Activated CD8-positive, alpha-beta T cell treated with anti-CD3 and anti-CD28 coated beads, Interleukin-2, amount 10 ng/mL, durations not matched to agents 7 days and 5 days (primary cell): ENCODE data around the gene SNTG2. TPM values are rescaled to one million over a fixed set of nuclear protein-coding genes. Genes with fewer than 3 reads are reported as not detected.
A peak's percentile ranks its signal among the peaks of the same experiment; 100 is the strongest.

Experiments
- ATAC-seq: fragments of 150-1000 bp; cut with Tn5 transposase; one replicate; pipeline ENCODE4 v1.10.0; 2021; ENCODE audit warnings: moderate library complexity
- CTCF ChIA-PET: fragments of 350-600 bp; sonication (Branson Sonifier 250); formaldehyde crosslinking; loops from one replicate; lab custom pipeline; 2021; ENCODE audit warnings: antibody characterized with exemption; lab: Charles Lee
- POLR2A ChIA-PET: fragments of 350-600 bp; sonication (Branson Sonifier 250); formaldehyde crosslinking; loops from one replicate; lab custom pipeline; 2021; ENCODE audit warnings: antibody characterized with exemption; lab: Charles Lee
- DNase-seq: peaks from one replicate; pipeline ENCODE4 v3.0.0-alpha.2; 2020
- H3K27ac Mint-ChIP-seq: one replicate; pipeline ENCODE4 v1.8.0; 2021; ENCODE audit warnings: mild to moderate bottlenecking, mixed read lengths
- H3K27me3 Mint-ChIP-seq: one replicate; pipeline ENCODE4 v1.8.0; 2021; ENCODE audit warnings: low read depth, mixed read lengths
- H3K36me3 Mint-ChIP-seq: one replicate; pipeline ENCODE4 v1.8.0; 2021; ENCODE audit warnings: low read depth, mixed read lengths
- H3K4me1 Mint-ChIP-seq: one replicate; pipeline ENCODE4 v1.8.0; 2021; ENCODE audit warnings: low read depth, mixed read lengths
- H3K4me3 Mint-ChIP-seq: one replicate; pipeline ENCODE4 v1.8.0; 2021; ENCODE audit warnings: mild to moderate bottlenecking, mixed read lengths
- H3K9me3 Mint-ChIP-seq: one replicate; pipeline ENCODE4 v1.8.0; 2022; ENCODE audit warnings: mixed read lengths; ENCODE audit not compliant: insufficient read depth
- total RNA-seq, 2 experiments: library from RNA; stranded (reverse); gene quantifications; one replicate each; pipeline ENCODE4 v1.2.3, GENCODE V29; 2021

Gene SNTG2
- total RNA-seq, 2 experiments from 2014 or later = 1.6 to 2.5 TPM

GRCh38 chr2:981258-981657 is 30.6 kb downstream of the SNTG2 start:
- Mint-ChIP-seq H3K4me3 (no peak overlapping the region), H3K9me3 (peaks cover 5% of the 10 kb centered on the region), H3K4me1 (peaks cover 49% of the 10 kb centered on the region), H3K27ac (no peak overlapping the region), H3K36me3 (peaks cover 6% of the 10 kb centered on the region), H3K27me3 (peaks cover 3% of the 10 kb centered on the region)
- CTCF ChIA-PET = no interaction called here
- no peak for DNase-seq
- no peak for ATAC-seq
- POLR2A ChIA-PET = no interaction called here

GRCh38 chr2:981759-982158 is 31.1 kb downstream of the SNTG2 start:
- Mint-ChIP-seq H3K4me3 (no peak overlapping the region), H3K27me3 (peaks cover 3% of the 10 kb centered on the region), H3K4me1 (peaks cover 46% of the 10 kb centered on the region), H3K9me3 (peaks cover 5% of the 10 kb centered on the region), H3K36me3 (peaks cover 6% of the 10 kb centered on the region), H3K27ac (no peak overlapping the region)
- CTCF ChIA-PET = no interaction called here
- DNase-seq (no peak), ATAC-seq (no peak)
- POLR2A ChIA-PET = no interaction called here

GRCh38 chr2:985317-985898 is 34.8 kb downstream of the SNTG2 start:
- Mint-ChIP-seq H3K9me3 (no peaks in the 10 kb centered on the region), H3K27ac (peak overlapping the region; percentile 80), H3K4me1 (peaks cover 25% of the 10 kb centered on the region), H3K36me3 (no peaks in the 10 kb centered on the region), H3K4me3 (peak overlapping the region; percentile 34), H3K27me3 (peaks cover 3% of the 10 kb centered on the region)
- ChIA-PET CTCF (interaction anchor here (1.2 to 1.5 kb wide), 3 partner anchors 11 to 156 kb away, joined by 6 to 9 read pairs (median 7); no protein-coding TSS in a partner anchor), POLR2A (interaction anchor here (0.7 to 2.8 kb wide), 3 partner anchors 9 to 880 kb away, joined by 5 to 18 read pairs (median 6); no protein-coding TSS in a partner anchor)
- ATAC-seq = peak; percentile 76
- DNase-seq = peak; percentile 49

GRCh38 chr2:987789-988188 is 37.1 kb downstream of the SNTG2 start:
- H3K4me3 Mint-ChIP-seq = no peak overlapping the region
- H3K27ac Mint-ChIP-seq = no peak overlapping the region
- POLR2A ChIA-PET = no interaction called here
- ATAC-seq (no peak), DNase-seq (no peak)
- H3K4me1 Mint-ChIP-seq = peaks cover 22% of the 10 kb centered on the region
- H3K27me3 Mint-ChIP-seq = no peaks in the 10 kb centered on the region
- no peaks in the 10 kb centered on the region for H3K36me3 Mint-ChIP-seq
- CTCF ChIA-PET = no interaction called here
- H3K9me3 Mint-ChIP-seq = no peaks in the 10 kb centered on the region

- no peak for ATAC-seq
- no peaks in the 10 kb centered on the region for H3K9me3 Mint-ChIP-seq
- ChIA-PET CTCF (no interaction called here), POLR2A (no interaction called here)
- no peak overlapping the region for H3K27ac Mint-ChIP-seq
- no peaks in the 10 kb centered on the region for H3K27me3 Mint-ChIP-seq
- no peaks in the 10 kb centered on the region for H3K36me3 Mint-ChIP-seq
- no peak for DNase-seq
- peaks cover 11% of the 10 kb centered on the region for H3K4me1 Mint-ChIP-seq
- no peak overlapping the region for H3K4me3 Mint-ChIP-seq
Measured at GRCh38 chr2:989781-990467, 39.3 kb downstream of the SNTG2 start.

- Mint-ChIP-seq H3K36me3 (no peaks in the 10 kb centered on the region), H3K4me3 (no peak overlapping the region), H3K9me3 (no peaks in the 10 kb centered on the region), H3K27ac (no peak overlapping the region), H3K4me1 (peaks cover 3% of the 10 kb centered on the region), H3K27me3 (no peaks in the 10 kb centered on the region)
- CTCF ChIA-PET = no interaction called here
- ATAC-seq (no peak), DNase-seq (no peak)
- POLR2A ChIA-PET = no interaction called here
Measured at GRCh38 chr2:990970-991369, 40.3 kb downstream of the SNTG2 start.

GRCh38 chr2:1002350-1002749 is 51.7 kb downstream of the SNTG2 start:
- ChIA-PET CTCF (no interaction called here), POLR2A (no interaction called here)
- Mint-ChIP-seq H3K36me3 (peaks cover 2% of the 10 kb centered on the region), H3K27ac (no peak overlapping the region), H3K9me3 (peaks cover 9% of the 10 kb centered on the region), H3K27me3 (peaks cover 5% of the 10 kb centered on the region), H3K4me1 (no peaks in the 10 kb centered on the region), H3K4me3 (no peak overlapping the region)
- ATAC-seq = no peak
- DNase-seq = no peak

- Mint-ChIP-seq H3K9me3 (no peaks in the 10 kb centered on the region), H3K4me3 (no peak overlapping the region), H3K36me3 (no peaks in the 10 kb centered on the region), H3K27ac (no peak overlapping the region), H3K4me1 (no peaks in the 10 kb centered on the region), H3K27me3 (no peaks in the 10 kb centered on the region)
- CTCF ChIA-PET = no interaction called here
- ATAC-seq = no peak
- no peak for DNase-seq
- POLR2A ChIA-PET = no interaction called here
Measured at GRCh38 chr2:1004398-1004797, 53.7 kb downstream of the SNTG2 start.

- H3K4me3 Mint-ChIP-seq = no peak overlapping the region
- no peaks in the 10 kb centered on the region for H3K4me1 Mint-ChIP-seq
- CTCF ChIA-PET = no interaction called here
- no peaks in the 10 kb centered on the region for H3K9me3 Mint-ChIP-seq
- POLR2A ChIA-PET = no interaction called here
- no peaks in the 10 kb centered on the region for H3K36me3 Mint-ChIP-seq
- no peak for ATAC-seq
- no peak for DNase-seq
- no peak overlapping the region for H3K27ac Mint-ChIP-seq
- peaks cover 13% of the 10 kb centered on the region for H3K27me3 Mint-ChIP-seq
Measured at GRCh38 chr2:1010415-1010930, 59.8 kb downstream of the SNTG2 start.

GRCh38 chr2:1011006-1011405 is 60.4 kb downstream of the SNTG2 start:
- Mint-ChIP-seq H3K27ac (no peak overlapping the region), H3K4me1 (no peaks in the 10 kb centered on the region), H3K27me3 (peaks cover 13% of the 10 kb centered on the region), H3K4me3 (no peak overlapping the region), H3K9me3 (no peaks in the 10 kb centered on the region), H3K36me3 (no peaks in the 10 kb centered on the region)
- ChIA-PET CTCF (no interaction called here), POLR2A (no interaction called here)
- DNase-seq (no peak), ATAC-seq (no peak)

GRCh38 chr2:1011985-1012384 is 61.3 kb downstream of the SNTG2 start:
- ChIA-PET CTCF (no interaction called here), POLR2A (no interaction called here)
- H3K27me3 Mint-ChIP-seq = peaks cover 13% of the 10 kb centered on the region
- no peaks in the 10 kb centered on the region for H3K9me3 Mint-ChIP-seq
- ATAC-seq (no peak), DNase-seq (no peak)
- no peaks in the 10 kb centered on the region for H3K36me3 Mint-ChIP-seq
- no peak overlapping the region for H3K4me3 Mint-ChIP-seq
- H3K27ac Mint-ChIP-seq = no peak overlapping the region
- H3K4me1 Mint-ChIP-seq = no peaks in the 10 kb centered on the region

- CTCF ChIA-PET = no interaction called here
Measured at GRCh38 chr2:1014802-1015201, 64.2 kb downstream of the SNTG2 start.

More at GRCh38 chr2:1014802-1015201, 64.2 kb downstream of the SNTG2 start:
- ATAC-seq (no peak), DNase-seq (no peak)
- POLR2A ChIA-PET = no interaction called here
- Mint-ChIP-seq H3K27ac (no peak overlapping the region), H3K36me3 (no peaks in the 10 kb centered on the region), H3K9me3 (no peaks in the 10 kb centered on the region), H3K27me3 (peaks cover 10% of the 10 kb centered on the region), H3K4me3 (no peak overlapping the region), H3K4me1 (no peaks in the 10 kb centered on the region)
